D341Med (cell line): ENCODE results near the gene LBR.
"Not testable (repeated sequence)": the region's sequence is repeated elsewhere in the genome, so short reads cannot be mapped to it uniquely, and the experiment has no call there.

Experiments
- DNase-seq: peaks from one replicate; pipeline ENCODE4 v3.0.0; 2012; ENCODE audit warnings: low spot score

LBR gene

GRCh38 chr1:225422795-225423517 is 4.9 kb downstream of the LBR start:
- no peak for DNase-seq

DNA sequence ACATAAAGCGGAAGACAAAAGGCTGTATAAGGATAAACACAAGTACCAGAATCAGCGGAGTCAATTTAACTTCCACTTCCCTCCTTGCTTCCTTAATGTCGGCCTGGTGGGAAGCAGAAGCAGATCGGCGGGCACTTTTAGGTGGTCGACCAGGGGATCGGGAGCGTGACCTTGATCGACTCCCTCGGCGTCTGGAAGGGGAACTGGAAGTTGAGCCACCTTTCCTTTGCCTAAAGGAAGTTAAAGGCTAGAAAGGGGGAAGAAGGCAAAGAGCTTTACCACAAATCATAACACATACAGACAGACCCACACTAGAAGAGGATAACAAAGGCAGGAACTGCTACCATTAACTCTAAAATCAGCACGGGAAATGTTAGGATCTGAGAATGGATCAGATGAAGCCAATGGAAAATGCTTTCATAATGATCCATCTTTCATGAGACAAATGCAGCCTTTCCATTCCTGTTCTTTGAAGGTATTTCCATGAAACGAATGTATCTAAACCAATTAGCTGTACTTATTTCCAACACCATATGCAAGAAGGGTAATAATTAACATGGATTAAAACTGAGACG is 5.7 kb downstream of the LBR start:
- DNase-seq = no peak

- no peak for DNase-seq
These were observed 9.2 kb downstream of the LBR start for GRCh38 chr1:225418598-225418997.

DNA sequence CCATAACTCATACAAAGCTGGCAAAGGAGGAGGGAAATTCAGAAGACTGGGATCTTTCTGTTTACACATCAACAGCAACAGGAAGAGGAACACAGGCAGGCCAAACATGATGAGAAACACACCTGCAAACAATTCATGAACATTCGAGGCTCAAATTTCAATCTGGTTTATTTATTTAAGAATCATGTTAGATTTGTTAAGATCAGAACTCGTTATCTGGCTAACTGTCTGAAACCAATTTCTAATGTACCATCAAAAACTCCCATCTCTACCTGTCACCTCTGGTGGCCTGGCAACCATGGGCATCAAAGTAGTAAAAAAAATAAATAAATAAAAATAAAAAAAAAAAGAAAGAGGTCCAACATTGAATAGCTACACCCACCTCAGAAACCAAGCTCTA is 9.8 kb downstream of the LBR start:
- DNase-seq = no peak

GRCh38 chr1:225415967-225416745 is 11.7 kb downstream of the LBR start:
- DNase-seq = no peak

GRCh38 chr1:225415307-225415706 is 12.5 kb downstream of the LBR start:
- DNase-seq = no peak

GRCh38 chr1:225413708-225414375 is 14.0 kb downstream of the LBR start:
- no peak for DNase-seq

DNA sequence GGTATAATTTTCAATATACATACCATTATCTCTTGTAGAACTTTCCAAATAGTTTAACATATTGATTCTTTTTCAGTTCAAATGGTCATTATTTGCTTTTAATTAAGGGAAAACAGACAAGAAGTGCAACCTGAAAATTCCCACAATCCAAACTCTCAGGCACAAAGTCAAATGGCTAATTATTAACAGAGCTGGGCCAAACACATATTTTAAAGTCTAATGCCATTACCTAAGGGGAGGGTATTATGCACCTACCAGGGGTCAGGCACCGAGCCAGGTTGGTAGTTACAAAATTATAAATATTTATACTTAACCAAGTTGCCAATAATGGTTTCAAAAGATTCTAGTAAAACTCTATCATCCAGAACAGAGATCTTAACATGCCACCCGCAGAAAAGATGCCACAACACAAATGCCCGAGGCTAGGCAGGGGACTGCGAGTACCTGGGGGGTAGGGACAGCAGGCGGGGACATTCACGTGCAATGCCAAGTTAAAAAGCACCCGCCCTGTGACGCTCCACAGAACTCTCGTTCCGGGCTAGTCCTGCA is 15.0 kb downstream of the LBR start:
- no peak for DNase-seq

GRCh38 chr1:225412321-225412720 is 15.5 kb downstream of the LBR start:
- DNase-seq = no peak

DNA sequence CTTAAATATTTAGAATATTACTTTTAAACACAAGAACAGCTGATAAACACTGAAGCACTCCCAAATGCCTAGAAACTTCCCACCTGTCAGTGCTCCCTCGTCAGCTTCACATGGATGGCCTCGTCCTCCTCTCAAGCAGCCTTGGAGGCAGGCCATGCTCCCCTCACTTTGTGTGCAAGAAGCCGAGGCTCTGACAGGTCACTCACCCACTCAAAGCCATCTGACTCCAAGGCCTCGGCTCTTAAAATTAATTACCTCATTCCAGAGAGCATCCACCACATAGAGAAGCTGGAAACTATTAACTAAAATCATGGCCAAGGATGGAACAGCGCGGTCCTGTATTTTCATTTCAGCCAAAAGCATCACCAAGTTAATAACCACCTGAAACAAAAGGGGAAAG is 17.8 kb downstream of the LBR start:
- DNase-seq = no peak

- DNase-seq = peak; percentile 81
These were observed 18.8 kb downstream of the LBR start for GRCh38 chr1:225409051-225409450.

DNA sequence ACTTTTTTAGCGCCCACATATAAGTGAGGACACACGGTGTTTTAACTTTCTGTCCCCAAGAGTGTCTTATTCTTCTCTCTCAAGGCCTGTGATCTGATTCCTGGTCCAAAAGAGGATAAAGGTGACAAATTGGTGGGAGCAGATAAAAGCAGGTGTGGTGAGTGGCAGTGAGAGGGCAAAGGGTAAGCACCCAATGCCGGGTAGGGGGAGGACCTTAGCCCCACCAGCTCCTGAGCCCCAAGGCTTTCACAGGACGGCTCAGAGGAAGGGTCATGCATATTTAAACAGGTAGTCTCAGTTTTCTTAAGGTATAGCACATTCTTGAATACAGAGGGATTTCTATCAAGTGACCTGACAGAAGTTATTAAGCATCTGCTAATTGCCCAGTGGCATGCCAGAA is 19.6 kb downstream of the LBR start:
- DNase-seq = no peak

DNA sequence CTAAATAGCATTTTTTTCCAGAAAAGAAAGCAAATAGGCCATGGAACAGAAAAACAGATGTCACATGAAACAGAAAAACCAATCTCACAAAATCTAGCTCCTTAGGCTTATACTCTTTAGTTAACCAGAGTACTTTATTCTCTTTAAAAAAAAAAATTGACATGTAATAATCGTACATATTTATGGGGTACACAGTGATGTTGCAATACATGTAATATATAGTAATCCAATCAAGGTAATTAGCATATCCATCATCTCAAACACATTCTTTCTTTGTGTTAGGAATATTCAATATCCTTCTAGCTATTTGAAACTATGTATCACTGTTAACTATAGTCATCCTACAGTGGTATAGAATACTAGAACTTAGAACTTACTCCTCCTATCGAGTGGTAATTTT is 20.1 kb downstream of the LBR start:
- DNase-seq = no peak

- no peak for DNase-seq
These were observed 20.7 kb downstream of the LBR start for GRCh38 chr1:225406976-225407725.

DNA sequence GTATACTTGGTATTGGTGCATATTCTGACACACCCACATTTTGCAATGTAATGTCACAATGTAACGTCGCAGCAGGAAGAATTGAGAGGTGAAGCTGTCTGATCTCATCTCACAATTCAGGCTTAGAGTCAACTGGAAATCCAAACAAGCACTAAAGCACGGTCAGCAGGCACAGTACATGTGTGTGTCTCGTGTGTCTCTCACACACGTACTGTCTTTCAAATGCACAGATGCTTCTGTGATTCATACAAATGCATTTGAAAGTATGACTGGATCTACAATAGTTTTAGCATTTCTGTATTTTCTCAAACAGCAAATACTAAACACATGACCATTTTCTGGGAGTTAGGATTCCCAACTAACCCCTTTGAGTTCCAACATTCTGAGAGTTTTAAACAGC is 26.9 kb downstream of the LBR start:
- no peak for DNase-seq

GRCh38 chr1:225396357-225396756 is 31.5 kb downstream of the LBR start:
- no peak for DNase-seq

DNA sequence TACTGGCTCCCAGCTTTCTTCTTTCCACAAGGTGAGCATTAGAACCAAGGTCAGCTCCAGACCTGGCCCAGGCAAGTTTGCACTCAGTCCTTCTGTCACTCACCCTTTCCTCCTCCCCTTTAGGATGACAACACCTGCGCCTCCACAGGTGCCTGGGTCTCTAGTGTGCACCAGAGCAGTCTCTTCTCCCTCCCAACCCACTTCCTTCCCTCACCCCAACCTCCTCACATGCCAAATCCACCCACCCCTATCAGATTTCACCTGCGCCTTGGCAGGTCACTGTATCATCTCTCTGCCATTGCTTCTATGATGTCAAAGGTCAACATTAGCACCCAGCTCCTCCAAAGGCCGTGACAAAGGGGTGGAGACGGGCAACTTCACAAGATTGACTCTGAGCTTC is 38.0 kb downstream of the LBR start:
- no peak for DNase-seq

- no peak for DNase-seq
These were observed 39.5 kb downstream of the LBR start for GRCh38 chr1:225388372-225388771.

GRCh38 chr1:225386860-225387259 is 41.0 kb downstream of the LBR start:
- not testable (repeated sequence) for DNase-seq

DNA sequence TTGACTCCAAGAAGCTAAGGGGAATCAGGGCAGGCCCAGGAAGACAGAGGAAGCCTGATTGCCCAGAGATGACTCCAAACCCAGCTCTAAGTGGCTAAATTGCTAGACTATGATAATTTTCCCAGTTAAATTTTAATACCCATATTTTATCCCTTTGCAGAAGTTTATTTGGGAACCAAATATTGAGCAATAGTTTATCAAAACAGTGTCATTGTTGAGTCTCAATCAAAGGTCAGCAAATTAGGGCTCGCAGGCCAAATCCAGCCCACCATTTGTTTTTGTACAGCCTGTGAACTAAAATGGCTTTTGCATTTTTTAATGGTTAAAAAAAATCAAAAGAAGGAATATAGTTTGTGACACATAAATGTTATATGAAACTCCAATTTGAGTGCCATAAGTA is 47.1 kb downstream of the LBR start:
- DNase-seq = no peak

DNA sequence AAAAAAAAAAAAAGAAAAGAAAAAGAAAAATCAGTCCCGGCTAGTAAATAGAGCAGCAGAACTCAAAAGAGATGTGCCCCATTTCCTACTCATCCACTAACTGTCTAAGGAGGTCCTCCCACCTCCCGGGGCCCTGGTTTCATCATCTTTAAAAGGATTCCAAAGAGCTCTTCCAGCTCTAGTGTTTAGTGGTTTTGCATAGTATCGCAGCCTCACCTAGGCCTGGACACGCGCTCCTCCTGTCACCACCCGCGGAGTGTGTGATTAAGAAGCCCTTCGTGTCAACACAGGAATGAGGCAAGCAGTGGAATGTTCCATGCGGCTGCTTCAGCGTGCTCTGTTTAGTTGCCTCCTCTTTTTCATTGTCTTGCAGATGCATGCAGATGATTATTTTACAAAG is 49.0 kb downstream of the LBR start:
- no peak for DNase-seq

DNA sequence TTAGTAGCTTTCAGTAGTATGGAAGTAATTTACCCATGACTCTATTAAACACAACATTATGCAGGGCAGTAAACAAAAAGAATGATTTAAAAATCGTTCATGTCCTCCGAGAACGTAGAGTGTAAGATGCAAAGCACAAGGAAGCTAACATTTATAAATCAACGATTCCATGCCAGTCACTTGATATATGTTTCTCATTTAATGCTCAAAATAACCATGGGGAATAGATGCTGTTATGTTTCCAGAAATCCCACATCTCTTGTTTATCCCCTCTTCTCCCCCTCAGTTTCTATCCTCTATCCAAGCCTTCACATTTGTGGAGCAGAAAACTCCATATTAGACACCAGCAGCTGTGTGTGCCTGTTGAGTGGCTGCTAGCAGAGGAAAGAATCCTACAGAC is 52.8 kb downstream of the LBR start:
- DNase-seq = no peak
